Chondrocyte (in vitro differentiated cells): Measurements from ENCODE around the gene RECQL5. TPM values are rescaled to one million over a fixed set of nuclear protein-coding genes. Genes with fewer than 3 reads are reported as not detected.

Source experiments
- DNase-seq: peaks from one replicate; pipeline ENCODE4 v3.0.0; 2021; ENCODE audit warnings: mixed read lengths, low spot score
- H3K27ac Mint-ChIP-seq: one replicate; pipeline ENCODE4 v1.8.0; 2021; ENCODE audit warnings: mild to moderate bottlenecking, moderate library complexity, mixed read lengths; ENCODE audit not compliant: unreplicated experiment
- H3K27me3 Mint-ChIP-seq: 2 replicates; pipeline ENCODE4 v1.8.0; 2021; ENCODE audit warnings: low read depth, mixed read lengths
- H3K36me3 Mint-ChIP-seq: 2 replicates; pipeline ENCODE4 v1.8.0; 2021; ENCODE audit warnings: low read depth, mixed read lengths
- H3K4me1 Mint-ChIP-seq: 2 replicates; pipeline ENCODE4 v1.8.0; 2021; ENCODE audit warnings: low read depth, mild to moderate bottlenecking, mixed read lengths
- H3K4me3 Mint-ChIP-seq: one replicate; pipeline ENCODE4 v1.8.0; 2021; ENCODE audit warnings: mild to moderate bottlenecking, moderate library complexity, mixed read lengths; ENCODE audit not compliant: unreplicated experiment
- H3K9me3 Mint-ChIP-seq: 2 replicates; pipeline ENCODE4 v1.8.0; 2021; ENCODE audit warnings: low read depth, mixed read lengths
- CTCF ChIP-seq: fragments of 200-600 bp; sonication (generic); IDR thresholded peaks from 2 replicates; pipeline ENCODE4 v1.5.0; 2021; ENCODE audit warnings: antibody characterized with exemption, mild to moderate bottlenecking, moderate library complexity
- total RNA-seq: library from RNA; stranded (reverse); gene quantifications from 3 replicates; pipeline ENCODE4 v1.2.1, GENCODE V29; 2021

RECQL5 gene
- total RNA-seq, 1 donor from 2014 or later: 20.4 TPM

GRCh38 chr17:75590314-75590761 is 76.6 kb downstream of the RECQL5 start:
- Mint-ChIP-seq H3K4me1 (no peaks in the 10 kb centered on the region), H3K36me3 (peaks cover 2% of the 10 kb centered on the region), H3K27ac (no peak overlapping the region), H3K4me3 (no peak overlapping the region), H3K9me3 (peaks cover 6% of the 10 kb centered on the region), H3K27me3 (no peaks in the 10 kb centered on the region)
- no peak for DNase-seq
- no peak for TF ChIP-seq CTCF

GRCh38 chr17:75589919-75590303 is 77.0 kb downstream of the RECQL5 start:
- Mint-ChIP-seq H3K27ac (no peak overlapping the region), H3K4me3 (no peak overlapping the region), H3K36me3 (peaks cover 2% of the 10 kb centered on the region), H3K4me1 (no peaks in the 10 kb centered on the region), H3K27me3 (no peaks in the 10 kb centered on the region), H3K9me3 (peaks cover 6% of the 10 kb centered on the region)
- DNase-seq: no peak
- TF ChIP-seq CTCF: no peak

- peak overlapping the region; percentile 71 for H3K4me3 Mint-ChIP-seq
- no peak for DNase-seq
These were observed 77.7 kb downstream of the RECQL5 start for GRCh38 chr17:75589012-75589918.

GRCh38 chr17:75588596-75589011 is 78.3 kb downstream of the RECQL5 start:
- Mint-ChIP-seq H3K4me1 (no peaks in the 10 kb centered on the region), H3K36me3 (peaks cover 2% of the 10 kb centered on the region), H3K27me3 (no peaks in the 10 kb centered on the region), H3K27ac (no peak overlapping the region), H3K9me3 (peaks cover 6% of the 10 kb centered on the region), H3K4me3 (peak overlapping the region; percentile 47)
- DNase-seq: no peak
- no peak for TF ChIP-seq CTCF

More at GRCh38 chr17:75589012-75589918, 77.7 kb downstream of the RECQL5 start:
- Mint-ChIP-seq H3K9me3 (peaks cover 6% of the 10 kb centered on the region), H3K27me3 (no peaks in the 10 kb centered on the region), H3K4me1 (no peaks in the 10 kb centered on the region), H3K27ac (no peak overlapping the region), H3K36me3 (peaks cover 2% of the 10 kb centered on the region)
- peak; percentile 77 for TF ChIP-seq CTCF

GRCh38 chr17:75587675-75588595 is 79.0 kb downstream of the RECQL5 start, which contains the start of gene MYO15B:
TSS of gene MYO15B (plus strand) at chr17:75587800. CDS start at chr17:75588058, 258 bp downstream.
- H3K36me3 Mint-ChIP-seq: peaks cover 2% of the 10 kb centered on the region
- peaks cover 6% of the 10 kb centered on the region for H3K9me3 Mint-ChIP-seq
- no peaks in the 10 kb centered on the region for H3K4me1 Mint-ChIP-seq
- TF ChIP-seq CTCF: peak; percentile 45
- H3K27me3 Mint-ChIP-seq: no peaks in the 10 kb centered on the region
- H3K4me3 Mint-ChIP-seq: peak within 1 kb of the TSS; percentile 47
- no peak within 1 kb of the TSS for H3K27ac Mint-ChIP-seq
- no peak for DNase-seq
